ENCODE measurements around the gene PDE7B.
"Not testable (repeated sequence)": the region's sequence is repeated elsewhere in the genome, so short reads cannot be mapped to it uniquely, and the experiment has no call there.

PDE7B gene

DNA sequence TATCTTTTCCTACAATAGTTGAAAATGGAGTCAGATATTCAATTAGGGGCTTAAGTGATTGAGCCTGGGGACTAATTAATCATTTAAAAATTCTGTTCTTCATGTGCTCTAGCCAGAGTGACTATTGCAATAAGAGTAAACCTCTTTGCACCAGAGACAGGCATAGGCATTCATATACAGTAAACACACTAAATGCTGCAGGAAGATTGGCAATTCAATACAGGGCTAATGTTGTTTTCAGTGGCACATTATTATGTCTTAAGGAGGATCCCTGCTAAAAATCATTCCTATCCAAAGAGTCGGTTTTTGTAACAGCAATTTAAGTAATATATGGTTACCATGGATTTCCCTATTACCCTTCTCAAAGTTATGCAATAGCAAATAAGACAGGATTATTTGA, 1.2 kb downstream of the PDE7B start:
- DNase-seq = no peak

- no peak for DNase-seq
These were observed 1.7 kb downstream of the PDE7B start for GRCh38 chr6:135853227-135853626.

- DNase-seq = no peak
These were observed 2.5 kb downstream of the PDE7B start for GRCh38 chr6:135853986-135854385.

DNA sequence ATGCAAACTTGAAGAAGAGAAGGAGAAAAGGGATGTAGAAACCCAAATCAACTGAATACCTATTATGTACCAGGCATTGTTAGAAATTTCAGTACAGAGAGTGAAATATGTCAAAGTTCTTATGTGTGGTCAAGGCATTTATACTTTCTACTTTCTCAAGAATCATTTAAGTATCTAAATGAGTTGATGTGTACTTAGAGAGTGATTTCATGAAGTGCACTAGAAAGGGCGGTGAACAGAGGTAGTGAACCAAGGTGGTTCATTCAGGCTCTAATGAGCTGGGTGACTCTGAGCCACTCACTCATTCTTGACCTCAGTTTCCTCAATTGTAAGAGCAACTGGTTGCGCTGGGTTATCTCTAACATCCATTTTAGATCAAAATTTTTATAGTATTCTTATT, 3.3 kb downstream of the PDE7B start:
- no peak for DNase-seq

DNA sequence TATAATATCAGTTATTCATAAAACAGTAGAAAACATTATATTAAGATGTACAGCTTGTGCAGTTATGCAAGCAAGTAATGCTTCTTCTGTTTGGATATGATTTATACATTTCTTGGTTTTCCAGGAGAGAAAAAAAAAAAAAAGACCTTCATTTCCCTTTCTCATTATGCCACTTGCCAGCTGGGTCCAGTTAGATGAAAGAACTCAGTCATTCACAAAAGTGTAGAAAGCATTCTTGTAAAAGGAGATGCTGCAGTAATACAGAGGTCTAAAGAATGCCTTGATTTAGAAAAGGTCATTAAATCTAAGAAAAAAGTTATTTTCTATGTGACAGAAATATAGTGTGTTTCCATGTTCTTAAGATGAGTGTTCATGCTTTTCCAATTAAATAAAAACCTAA, 7.4 kb downstream of the PDE7B start:
- no peak for DNase-seq

- DNase-seq = no peak
These were observed 8.9 kb downstream of the PDE7B start for GRCh38 chr6:135860361-135860760.

GRCh38 chr6:135861189-135861588, 9.7 kb downstream of the PDE7B start:
- DNase-seq = no peak

GRCh38 chr6:135864929-135865328, 13.4 kb downstream of the PDE7B start:
- not testable (repeated sequence) for DNase-seq

DNA sequence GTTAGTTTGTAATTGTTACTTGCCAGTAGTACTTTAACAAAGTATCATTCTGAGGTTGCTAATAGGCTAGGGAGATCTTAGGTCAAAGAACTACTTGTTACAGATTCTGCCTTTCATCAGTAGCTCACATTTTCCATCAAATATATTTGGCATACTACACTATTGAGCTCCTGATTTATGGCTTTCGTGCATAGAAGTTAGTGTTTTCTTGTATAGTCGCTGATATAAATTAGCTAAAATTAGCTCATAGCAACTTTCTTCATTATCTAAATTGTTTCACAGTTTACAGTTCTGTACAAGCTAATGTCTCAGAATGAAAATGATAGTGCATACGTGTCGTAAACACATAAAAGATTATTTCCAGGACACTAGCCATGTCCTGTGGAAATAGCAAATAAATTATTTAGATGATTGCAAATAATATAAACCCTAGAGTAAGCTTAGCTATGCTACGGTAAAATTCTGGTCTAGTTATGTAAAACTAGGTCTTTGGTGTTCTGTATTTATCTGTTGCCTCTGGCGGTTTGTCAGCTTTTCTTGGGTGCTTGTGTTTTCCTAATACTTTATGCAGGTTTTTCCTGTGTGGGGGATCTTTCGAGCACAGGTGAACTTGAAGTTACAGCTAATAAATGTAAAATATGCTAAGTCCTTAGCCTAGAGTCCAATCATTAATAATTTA, 15.1 kb downstream of the PDE7B start:
- no peak for DNase-seq

GRCh38 chr6:135867332-135867731, 15.8 kb downstream of the PDE7B start:
- DNase-seq = no peak

DNA sequence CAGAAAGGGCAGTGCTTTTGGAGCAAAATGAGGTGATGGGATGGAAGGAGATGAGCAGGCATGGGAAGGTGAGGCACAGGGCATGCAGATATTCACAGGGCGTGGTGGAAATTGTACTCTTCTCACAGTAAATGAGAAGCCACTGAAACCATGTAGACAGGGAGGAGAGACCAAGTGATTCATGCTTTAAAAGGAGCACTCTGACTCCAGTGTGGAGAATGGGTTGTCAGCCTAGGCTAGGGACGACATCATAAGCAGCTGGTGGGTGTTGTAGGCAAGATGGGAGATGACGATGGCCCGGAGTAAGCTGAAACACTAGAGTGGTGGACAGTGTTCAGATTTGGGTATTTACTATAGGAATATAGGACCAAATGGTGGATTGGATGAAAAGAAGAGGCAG, 18.4 kb downstream of the PDE7B start:
- DNase-seq = no peak

- no peak for DNase-seq
These were observed 19.2 kb downstream of the PDE7B start for GRCh38 chr6:135870722-135871121.

DNA sequence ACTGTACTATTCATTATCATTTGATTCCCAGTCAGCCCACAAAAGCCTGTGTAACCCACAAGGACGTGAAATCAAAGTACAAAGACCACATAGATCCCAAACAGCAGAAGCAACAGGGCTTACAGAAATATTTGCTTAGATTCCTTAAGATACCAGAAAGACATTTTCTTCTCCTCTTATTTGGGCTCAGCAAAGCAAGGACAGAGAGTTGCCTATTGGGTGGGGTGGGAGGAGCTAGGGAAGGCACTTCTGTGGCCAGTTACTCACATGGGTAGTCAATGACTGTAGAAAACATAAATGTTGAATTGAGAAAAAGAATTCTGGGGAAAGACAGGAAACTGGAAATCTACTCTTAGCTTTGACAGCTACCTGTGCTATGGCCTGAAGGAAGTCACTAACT, 19.8 kb downstream of the PDE7B start:
- DNase-seq = no peak

DNA sequence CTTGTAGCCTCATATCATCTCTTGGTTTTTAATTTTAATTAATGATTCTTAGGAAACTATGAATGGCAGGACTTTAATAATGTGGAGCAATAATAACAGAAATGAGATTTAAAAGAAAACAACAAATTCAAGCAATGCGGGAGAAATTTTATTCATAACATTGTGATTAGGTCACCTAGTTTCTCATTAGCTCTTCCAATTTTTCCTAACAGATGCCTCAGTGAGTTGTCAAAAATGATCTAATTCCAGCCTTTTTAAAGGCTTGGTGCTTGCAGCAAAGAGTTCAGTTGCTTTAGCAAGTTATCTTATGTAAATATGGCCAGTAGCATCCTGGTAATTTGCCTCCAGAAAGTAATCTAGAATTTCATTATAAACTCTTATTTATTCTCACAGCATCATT, 20.4 kb downstream of the PDE7B start:
- DNase-seq = no peak

DNA sequence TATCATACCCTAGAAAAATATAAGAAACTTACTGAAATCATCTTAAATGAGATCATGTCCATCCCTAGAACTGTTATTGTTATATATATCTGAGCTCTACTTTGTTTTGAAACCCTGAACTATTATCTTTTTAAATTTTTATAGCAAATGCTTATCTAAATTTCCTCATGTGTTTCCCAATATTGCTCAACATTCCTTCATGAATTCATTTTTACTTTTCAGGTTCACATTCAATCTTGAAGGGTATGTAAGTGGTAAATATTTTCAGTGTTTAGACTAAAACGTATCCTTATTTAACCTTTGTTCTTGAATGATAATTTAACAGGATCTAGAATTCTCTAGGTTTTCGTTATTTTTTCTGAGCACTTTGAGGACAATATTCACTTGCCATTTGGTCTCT, 23.9 kb downstream of the PDE7B start:
- DNase-seq = no peak

DNA sequence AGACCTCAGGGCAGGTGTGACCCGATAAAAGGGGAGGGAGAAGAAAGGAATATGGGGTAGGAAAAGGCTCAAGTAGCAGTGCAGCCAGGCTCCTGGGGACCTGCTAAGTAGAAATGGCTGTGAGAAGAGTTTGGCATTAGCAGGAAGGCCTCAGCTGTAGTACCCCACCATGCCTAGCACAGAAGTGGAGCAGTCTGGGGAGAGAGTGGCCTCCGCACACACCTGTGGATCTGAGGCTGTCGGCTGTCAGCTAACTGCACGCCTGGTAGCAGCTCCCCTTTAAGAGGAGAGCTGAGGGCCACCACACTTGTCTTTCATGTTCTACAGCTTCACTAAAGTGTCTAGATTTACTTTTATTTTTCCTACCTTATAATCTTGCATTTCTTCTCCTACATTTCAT, 24.6 kb downstream of the PDE7B start:
- no peak for DNase-seq

- no peak for DNase-seq
These were observed 26.2 kb downstream of the PDE7B start for GRCh38 chr6:135877666-135878065.

GRCh38 chr6:135880066-135880972, 28.8 kb downstream of the PDE7B start:
- DNase-seq = peak; percentile 18

DNA sequence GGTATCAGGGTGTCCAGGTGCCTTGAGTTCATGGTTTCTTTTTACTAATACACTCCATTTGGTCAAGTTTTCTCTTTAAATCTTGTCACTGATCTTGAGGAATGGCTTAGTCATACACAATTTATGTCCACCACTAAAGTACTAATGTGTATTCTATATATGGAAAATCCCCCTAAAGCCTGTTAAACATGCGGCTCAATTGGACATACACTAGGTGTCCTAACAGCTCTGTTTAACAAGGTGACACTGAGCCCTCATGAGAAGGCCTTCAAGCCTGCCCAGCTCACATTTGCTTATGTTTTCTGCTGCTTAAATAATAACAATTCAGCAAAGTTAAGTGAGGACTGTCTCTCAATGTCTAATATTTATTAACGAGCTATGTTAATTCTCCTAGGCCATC, 31.5 kb downstream of the PDE7B start:
- DNase-seq = no peak

DNA sequence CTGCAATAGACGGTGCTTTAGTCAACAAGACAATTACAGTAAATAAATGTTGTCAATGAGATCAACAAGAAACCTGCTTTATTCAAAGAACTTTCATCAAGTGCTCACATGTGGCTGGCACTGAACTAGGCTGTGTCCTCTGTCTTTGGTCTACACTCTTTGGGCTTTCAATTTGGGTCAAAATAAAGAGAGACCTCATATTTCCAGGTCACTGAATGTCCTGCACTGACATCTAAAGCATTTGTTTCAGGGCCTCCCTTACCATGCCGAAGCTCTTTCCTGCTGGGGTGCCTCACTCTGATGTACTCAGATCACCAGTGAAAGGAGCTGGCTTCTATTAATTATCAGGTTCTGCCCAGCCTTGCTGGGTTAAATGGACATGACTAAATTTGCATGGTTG, 32.0 kb downstream of the PDE7B start:
- no peak for DNase-seq

- DNase-seq = no peak
These were observed 32.6 kb downstream of the PDE7B start for GRCh38 chr6:135884136-135884535.

- no peak for DNase-seq
These were observed 35.6 kb downstream of the PDE7B start for GRCh38 chr6:135887069-135887468.

GRCh38 chr6:135888818-135889217, 37.3 kb downstream of the PDE7B start:
- no peak for DNase-seq

DNA sequence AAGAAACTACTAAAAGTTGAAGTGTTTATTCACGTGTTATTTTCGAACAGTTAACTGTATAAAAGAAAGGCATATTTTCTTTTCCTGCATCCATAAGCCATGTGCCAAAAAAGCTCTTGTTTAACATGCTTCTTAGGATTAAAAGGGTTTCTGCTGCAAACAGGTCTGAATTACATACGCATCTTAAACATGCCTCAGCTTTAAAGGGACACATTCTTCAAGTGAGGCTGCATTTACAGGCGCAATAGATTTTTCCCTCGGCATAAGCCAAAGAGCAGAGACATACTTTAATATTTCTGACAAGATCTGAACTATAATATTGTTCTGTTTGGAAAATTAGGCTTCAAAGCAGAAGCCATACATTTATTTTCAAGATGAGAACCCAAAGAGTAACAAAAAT, 39.4 kb downstream of the PDE7B start:
- no peak for DNase-seq
